ENCODE measurements around the gene ASTN1.

The ASTN1 gene

DNA sequence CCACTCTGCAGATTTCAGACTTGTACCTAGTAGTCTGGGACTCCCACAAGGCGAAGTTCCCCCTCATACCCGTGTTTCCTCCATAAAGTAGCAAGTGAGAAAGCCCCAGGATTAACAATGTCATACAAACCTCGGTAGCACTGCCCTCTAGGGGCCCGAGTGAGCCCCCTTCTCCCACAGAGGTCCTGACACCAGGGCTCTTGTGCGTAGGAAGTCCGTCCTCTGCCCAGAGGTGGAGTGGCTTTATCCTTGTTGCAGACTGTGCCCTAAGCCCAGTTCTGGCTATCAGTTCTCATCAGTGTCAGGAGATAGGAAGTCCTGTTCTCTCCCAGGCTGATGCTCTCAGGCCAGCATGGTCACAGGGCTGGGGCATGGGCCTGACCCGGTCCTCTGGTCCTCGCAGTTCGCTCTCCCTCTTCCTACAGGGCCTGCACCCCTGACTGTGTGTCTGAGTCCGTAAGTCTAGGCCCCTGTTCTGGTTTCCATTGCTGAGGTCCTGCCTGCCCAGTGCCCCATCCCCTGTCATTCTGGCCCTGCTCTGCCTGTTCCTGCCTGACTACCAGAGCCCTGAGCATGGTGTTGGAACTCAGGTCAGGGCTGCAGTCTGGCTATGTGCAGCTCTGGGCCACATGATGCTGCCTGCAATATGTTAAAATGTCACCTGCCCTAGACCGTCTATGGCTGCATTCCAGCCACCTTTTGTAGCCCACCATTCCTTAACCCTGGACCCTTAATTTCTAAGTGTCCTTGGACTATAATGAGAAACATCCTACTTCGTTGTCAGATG lies 285.6 kb downstream of the ASTN1 start:
- DNase-seq (ENCODE audit: low read depth), result no peak

DNA sequence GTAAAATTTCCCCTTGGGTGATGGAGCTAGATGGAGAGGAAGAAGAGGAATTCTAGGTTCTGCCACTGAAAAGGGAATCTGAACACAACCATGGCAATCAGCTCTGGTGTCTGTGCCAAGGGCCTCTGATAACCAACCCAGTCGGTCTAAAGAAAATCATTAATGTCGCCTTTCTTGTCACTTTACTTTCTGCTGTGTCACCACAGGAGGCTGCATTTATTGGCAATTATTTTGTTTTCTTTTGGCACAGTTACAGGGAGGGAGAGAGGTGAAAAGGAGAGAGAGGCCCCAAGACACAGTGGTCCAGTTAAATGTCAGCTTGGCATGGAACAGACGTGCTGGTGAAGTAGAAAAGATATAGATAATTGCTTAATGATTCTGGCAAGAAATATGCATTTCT lies 287.0 kb downstream of the ASTN1 start:
- no peak for DNase-seq (ENCODE audit: low read depth)

DNA sequence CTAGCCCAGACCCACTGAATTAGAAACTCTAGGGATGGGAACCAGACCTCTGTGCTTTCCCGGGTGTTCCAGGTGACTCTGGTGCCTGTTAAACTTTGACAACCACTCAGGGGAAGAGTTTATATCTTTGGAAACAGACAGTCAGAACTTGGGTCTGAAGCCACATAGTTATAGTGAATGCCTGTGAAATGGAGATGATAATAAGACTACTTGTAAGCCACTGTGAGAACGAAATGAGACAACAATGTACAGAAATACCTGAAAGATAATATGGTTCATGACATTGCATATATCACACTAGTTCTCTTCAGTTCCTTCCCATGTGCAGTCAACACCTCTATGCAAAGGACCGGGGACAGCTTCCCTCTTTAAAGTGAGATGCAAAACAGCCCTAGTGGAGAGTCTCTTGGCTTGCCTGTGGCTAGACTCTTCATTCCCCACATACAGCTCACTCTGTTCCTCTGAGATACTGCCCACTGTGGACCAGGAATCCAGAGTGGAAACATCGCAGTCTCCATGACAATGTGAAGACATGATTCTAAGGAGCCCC lies 287.5 kb downstream of the ASTN1 start:
- DNase-seq (ENCODE audit: low read depth), result no peak

GRCh38 chr1:176869577-176869976 lies 294.9 kb downstream of the ASTN1 start:
- DNase-seq (ENCODE audit: low read depth), result no peak

DNA sequence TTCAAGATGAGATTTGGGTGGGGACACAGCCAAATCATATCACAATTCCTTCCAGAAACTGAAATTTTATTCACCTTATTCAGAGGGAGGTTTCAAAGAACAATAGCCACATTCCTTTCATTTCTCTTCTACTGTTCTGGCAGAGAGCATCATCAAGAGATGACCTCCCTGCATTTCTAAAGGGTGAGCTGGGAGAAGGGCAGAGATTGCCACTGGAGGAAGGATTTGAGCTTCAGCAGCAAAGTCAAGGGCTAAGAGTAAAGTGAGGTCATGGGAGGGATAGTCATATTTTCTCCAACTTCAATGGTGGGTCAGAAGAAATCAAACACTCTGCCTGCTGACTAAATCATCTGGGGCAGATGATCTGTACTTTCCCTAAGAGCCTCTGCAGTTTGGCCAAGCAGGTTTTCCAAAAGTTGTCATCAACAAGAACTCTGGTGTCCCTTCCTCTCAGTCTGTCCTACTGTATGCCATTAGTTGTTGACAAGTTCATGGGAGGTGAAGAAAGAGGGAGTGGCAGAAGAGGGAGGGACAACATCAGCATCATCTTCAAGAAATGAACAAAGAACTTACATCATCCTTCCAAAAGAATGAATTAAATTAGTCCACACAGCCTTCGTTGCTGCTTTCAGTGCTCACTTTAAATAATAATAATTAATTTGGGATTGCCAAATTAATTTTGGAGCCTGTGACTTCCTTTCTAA lies 298.3 kb downstream of the ASTN1 start:
- DNase-seq (ENCODE audit: low read depth), result no peak

DNA sequence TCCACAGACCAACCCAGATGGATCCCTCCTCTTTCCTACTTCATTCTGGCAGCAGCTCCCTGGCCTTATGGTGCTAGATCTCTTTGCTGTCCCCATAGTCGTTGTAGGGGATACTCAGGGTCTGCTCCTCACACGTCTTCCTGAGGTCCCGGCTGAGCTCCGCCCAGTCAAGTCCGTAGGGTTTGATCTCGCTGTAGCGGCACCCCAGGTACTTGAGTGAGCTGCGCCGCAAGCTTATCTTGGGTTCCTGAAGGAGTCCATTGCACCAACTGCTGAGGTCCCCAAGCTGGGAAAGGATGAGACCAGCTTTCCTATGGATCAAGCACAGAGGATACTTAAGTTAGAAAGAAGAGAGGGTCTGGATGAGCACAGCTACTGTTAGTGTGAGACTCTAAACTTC lies 300.3 kb downstream of the ASTN1 start:
- DNase-seq (ENCODE audit: low read depth), result no peak

GRCh38 chr1:176863613-176864012 lies 300.9 kb downstream of the ASTN1 start:
- DNase-seq (ENCODE audit: low read depth), result no peak

DNA sequence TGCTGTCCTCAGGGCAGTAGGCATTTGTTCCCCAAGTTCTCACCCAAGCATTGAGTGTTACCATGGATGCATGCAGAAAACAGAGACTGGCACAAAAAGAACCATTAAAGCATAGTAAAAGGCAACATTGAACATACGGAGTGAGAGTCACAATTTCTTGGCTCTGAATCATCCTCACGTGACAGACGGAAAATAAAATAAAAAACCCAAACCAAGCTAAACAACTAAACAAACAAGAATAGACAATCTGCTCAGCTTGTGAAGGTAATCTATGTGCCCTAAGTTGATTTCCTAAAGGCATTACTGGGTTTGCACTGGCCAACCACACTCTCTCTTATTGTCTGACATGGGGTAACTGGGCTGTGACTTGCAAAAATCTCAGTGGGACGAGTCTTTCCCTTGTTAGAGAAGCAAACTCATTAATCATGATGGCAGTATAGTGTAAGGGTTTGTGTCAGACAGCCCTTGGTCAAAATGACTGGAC lies 306.0 kb downstream of the ASTN1 start:
- DNase-seq (ENCODE audit: low read depth), result no peak

DNA sequence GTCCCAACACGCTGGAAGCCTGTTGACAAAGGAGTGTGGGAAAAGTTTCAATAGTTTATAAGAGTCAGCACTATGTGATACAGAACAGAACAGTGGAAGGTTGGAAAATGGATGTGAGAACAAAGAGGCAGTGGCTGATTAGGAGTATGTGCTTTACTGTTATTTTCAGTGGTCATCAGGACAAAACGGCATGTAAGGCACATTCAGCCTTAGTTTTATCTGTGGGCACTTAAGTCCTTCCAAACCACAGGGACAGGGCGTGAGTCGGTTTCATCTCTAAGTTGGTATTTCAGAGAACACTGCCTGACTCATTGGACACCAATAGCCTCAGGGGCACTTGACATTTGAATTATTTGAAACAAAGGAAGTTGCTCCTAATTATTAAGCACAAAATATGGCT lies 306.9 kb downstream of the ASTN1 start:
- no peak for DNase-seq (ENCODE audit: low read depth)

- DNase-seq (ENCODE audit: low read depth), result no peak
Observed at GRCh38 chr1:176854758-176855745, 309.5 kb downstream of the ASTN1 start.

GRCh38 chr1:176854121-176854520 lies 310.4 kb downstream of the ASTN1 start:
- DNase-seq (ENCODE audit: low read depth), result no peak

- no peak for DNase-seq (ENCODE audit: low read depth)
Observed at GRCh38 chr1:176853503-176853902, 311.0 kb downstream of the ASTN1 start.

- no peak for DNase-seq (ENCODE audit: low read depth)
Observed at GRCh38 chr1:176852124-176852523, 312.4 kb downstream of the ASTN1 start.

- DNase-seq (ENCODE audit: low read depth), result no peak
Observed at GRCh38 chr1:176850871-176851270, 313.6 kb downstream of the ASTN1 start.

DNA sequence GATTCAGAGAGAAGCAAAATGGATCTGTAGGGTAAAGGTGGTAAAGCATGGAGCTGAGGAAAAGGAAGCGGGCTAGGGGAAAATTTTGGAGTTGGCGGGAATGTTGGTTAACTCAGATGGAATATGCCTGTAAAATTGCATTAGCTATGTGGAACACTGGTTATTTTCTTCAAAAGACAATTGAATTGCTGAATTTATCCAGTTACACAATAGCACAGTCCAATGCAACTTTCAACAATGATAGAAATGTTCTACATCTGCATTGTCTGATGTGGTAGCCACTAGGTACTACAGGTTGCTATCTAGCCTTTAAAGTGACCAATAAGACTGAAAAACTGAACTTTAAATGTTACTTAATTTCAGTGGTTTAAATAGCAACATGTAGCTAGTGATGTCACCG lies 315.2 kb downstream of the ASTN1 start:
- no peak for DNase-seq (ENCODE audit: low read depth)

DNA sequence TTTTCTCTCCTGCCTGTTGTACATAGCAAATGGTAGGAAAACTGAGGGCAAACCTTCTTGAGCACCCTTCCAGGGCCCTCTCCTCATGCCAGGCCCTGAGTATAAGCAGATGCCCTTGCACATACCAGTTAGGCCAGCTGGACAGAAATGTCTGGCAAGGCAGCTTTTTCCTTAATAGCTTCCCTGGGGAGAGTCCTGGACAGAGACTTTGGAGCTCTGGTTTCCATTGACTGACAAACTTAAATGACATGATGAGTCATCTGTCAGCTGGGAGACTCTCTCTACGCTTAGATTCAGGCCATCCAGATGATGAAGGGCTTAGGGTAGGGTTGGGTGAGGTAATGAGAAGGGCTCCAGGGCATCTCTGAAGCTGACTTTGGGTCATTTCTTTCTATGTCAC lies 317.5 kb downstream of the ASTN1 start:
- no peak for DNase-seq (ENCODE audit: low read depth)

- no peak for DNase-seq (ENCODE audit: low read depth)
Observed at GRCh38 chr1:176843352-176844297, 320.9 kb downstream of the ASTN1 start.

DNA sequence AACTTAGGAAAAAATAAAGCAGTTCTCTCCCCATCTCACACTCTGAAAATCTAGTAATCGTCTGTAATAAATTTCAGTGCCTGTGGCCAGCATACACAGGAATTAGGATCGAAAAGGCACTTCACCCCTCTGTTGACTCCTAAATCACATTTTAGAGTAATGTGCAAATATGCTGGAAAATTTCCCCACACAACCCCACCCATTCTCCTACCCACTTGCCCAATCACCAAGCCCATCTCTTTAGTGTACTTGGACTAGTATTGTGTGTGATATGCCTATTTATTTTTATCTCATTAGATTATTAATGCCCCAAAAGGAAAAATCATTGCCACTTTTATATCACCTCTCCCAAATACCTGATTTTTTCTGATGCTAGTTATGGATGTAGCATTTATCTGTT lies 323.3 kb downstream of the ASTN1 start:
- DNase-seq (ENCODE audit: low read depth), result no peak

GRCh38 chr1:176839216-176839615 lies 325.3 kb downstream of the ASTN1 start:
- DNase-seq (ENCODE audit: low read depth), result no peak

DNA sequence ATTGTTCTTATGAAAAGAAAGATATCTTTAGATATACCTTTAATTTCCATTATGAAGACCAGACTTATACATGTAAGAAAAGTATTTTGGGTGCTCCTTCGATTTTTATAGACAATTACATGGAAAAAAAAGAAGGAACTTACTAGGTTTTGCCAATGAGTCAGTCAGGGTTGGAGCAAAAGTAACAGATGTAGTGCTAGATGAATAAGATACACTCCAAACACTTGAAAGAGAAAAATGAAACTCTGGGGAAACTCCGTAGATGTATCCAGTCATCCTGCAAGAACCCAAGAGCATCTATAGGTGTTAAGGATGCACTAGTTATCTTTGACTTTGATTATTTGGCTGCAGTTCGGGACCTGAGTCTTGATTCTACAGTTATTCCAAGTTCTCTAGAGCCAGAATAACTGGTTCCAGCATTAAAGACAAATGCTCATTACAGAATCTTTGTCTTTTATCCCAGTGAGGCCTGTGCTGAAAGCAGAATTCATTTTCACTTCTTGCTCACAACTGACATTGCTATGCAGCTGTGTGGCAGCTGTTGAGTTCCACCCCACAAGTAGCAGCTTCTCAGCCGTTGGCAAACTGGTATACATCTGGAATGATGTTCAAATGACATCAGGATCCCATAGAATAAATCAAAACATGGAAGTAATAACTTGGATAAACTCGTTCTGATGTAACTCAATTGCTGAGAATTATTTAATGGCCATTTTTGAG lies 326.1 kb downstream of the ASTN1 start:
- DNase-seq (ENCODE audit: low read depth), result no peak
